Adrenal gland (tissue), 5 donors: Measurements from ENCODE around the gene PKN3.

Source experiments
- CTCF ChIP-seq, 6 experiments: fragments of 450-650 bp in 4 of 6; fragments of 200-600 bp in 2 of 6; sonication (generic) in 1 of 6; IDR thresholded peaks; 1 replicate in 5 of 6; 2 replicates in 1 of 6; pipeline versions ENCODE4 v1.5.1 to v1.8.0; 2016 to 2021; ENCODE audit warnings: antibody characterized with exemption in 6 of 6, mild to moderate bottlenecking in 2 of 6, moderate library complexity in 1 of 6
- POLR2A ChIP-seq, 2 donors: fragments of 450-650 bp; IDR thresholded peaks; one replicate each; pipeline ENCODE4 v1.6.1; 2017; ENCODE audit warnings: antibody characterized with exemption in 2 of 2, mild to moderate bottlenecking in 2 of 2, moderate library complexity in 1 of 2
- donor health status: DM: no; HTN: no; CAD: no.

- TF ChIP-seq CTCF (IDR thresholded peaks at IDR 0.05) (no peak), POLR2A (IDR thresholded peaks at IDR 0.05) (no peak)
Measured at GRCh38 chr9:128684065-128684324, 18.3 kb upstream of the PKN3 start.
